Activated B cell treated with CpG ODN at 0.5 μM for 24 hours (primary cell): ENCODE results near the gene AKAP11. TPM values are rescaled to one million over a fixed set of nuclear protein-coding genes. Genes with fewer than 3 reads are reported as not detected.

Experiments used
- ATAC-seq: fragments of 200-7000 bp; cut with Tn5 transposase; one replicate; pipeline ENCODE4 v1.10.0; 2021; ENCODE audit warnings: low read depth, mild to moderate bottlenecking, moderate library complexity
- CTCF ChIA-PET: fragments of 350-600 bp; sonication (Branson Sonifier 250); formaldehyde crosslinking; loops from one replicate; lab custom pipeline; 2021; ENCODE audit warnings: antibody characterized with exemption; lab: Charles Lee
- POLR2A ChIA-PET: fragments of 350-600 bp; sonication (Branson Sonifier 250); formaldehyde crosslinking; loops from one replicate; lab custom pipeline; 2021; ENCODE audit warnings: antibody characterized with exemption; lab: Charles Lee
- DNase-seq: peaks from one replicate; pipeline ENCODE4 v3.0.0; 2022
- H3K27ac Mint-ChIP-seq: one replicate; pipeline ENCODE4 v1.8.0; 2020; ENCODE audit warnings: mixed read lengths
- H3K27me3 Mint-ChIP-seq: one replicate; pipeline ENCODE4 v1.8.0; 2021; ENCODE audit warnings: mixed read lengths
- H3K36me3 Mint-ChIP-seq: one replicate; pipeline ENCODE4 v1.8.0; 2021; ENCODE audit warnings: low read depth, mixed read lengths
- H3K4me1 Mint-ChIP-seq: one replicate; pipeline ENCODE4 v1.8.0; 2021; ENCODE audit warnings: mixed read lengths
- H3K4me3 Mint-ChIP-seq: one replicate; pipeline ENCODE4 v1.8.0; 2020; ENCODE audit warnings: mild to moderate bottlenecking, mixed read lengths
- H3K9me3 Mint-ChIP-seq: one replicate; pipeline ENCODE4 v1.8.0; 2020; ENCODE audit warnings: mixed read lengths
- CTCF ChIP-seq: fragments of 200-600 bp; IDR thresholded peaks from one replicate; pipeline ENCODE4 v1.8.0; 2022; ENCODE audit warnings: antibody characterized with exemption, mild to moderate bottlenecking
- intact Hi-C: fragments of 100-400 bp; cut with micrococcal nuclease; formaldehyde crosslinking; loops from one replicate; pipeline ENCODE4 v1.15.1; 2024
- total RNA-seq: library from RNA; stranded (reverse); gene quantifications from 2 replicates; pipeline ENCODE4 v1.2.3, GENCODE V29; 2022

AKAP11 gene
- total RNA-seq, 1 donor from 2014 or later = 42.8 TPM

- CTCF ChIA-PET = no interaction called here
- Mint-ChIP-seq H3K27me3 (no peaks in the 10 kb centered on the region), H3K36me3 (no peaks in the 10 kb centered on the region), H3K9me3 (no peaks in the 10 kb centered on the region), H3K4me1 (peaks cover 15% of the 10 kb centered on the region), H3K4me3 (no peak overlapping the region), H3K27ac (no peak overlapping the region)
- intact Hi-C loops = no loop called here
- ATAC-seq (no peak), DNase-seq (no peak)
- no peak for TF ChIP-seq CTCF
- POLR2A ChIA-PET = no interaction called here
Observed at GRCh38 chr13:42367831-42368230, 95.9 kb downstream of the AKAP11 start.

DNA sequence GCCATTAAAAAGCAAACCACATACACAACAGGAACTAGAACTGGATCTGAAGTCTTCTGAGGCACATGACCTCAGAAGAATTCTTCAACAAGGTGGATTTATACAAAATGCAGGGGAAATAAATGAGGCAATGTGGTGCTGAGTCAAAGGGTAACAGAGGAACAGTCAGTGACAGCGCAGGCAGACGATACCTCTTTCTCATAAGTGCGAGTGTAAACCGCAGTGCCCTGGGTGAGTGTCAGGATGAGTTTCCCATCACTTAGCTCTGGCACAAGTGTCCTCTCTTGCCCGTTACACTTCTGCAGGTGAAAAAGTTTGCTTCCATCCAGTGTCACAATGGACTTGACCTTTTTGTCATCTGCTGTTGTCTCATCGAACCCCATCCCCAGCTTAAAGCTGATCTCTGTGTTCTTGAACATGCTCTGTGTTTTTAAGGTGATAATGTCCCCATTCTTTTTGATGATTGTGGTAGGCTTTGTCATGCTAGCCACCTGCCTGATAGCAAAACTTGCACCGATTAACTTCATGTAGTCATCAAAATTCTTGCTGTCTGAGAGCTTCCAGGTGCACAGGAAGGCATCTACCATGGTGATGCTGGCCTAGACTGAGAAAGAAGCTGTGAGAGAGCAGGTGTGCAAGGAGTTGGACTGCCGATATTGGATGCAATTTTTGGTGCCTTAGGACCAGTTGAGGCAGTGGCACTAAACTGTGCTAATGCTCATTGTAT, 97.3 kb downstream of the AKAP11 start:
- Mint-ChIP-seq H3K9me3 (no peaks in the 10 kb centered on the region), H3K4me1 (peaks cover 15% of the 10 kb centered on the region), H3K27me3 (no peaks in the 10 kb centered on the region), H3K27ac (no peak overlapping the region), H3K36me3 (no peaks in the 10 kb centered on the region), H3K4me3 (no peak overlapping the region)
- DNase-seq = no peak
- intact Hi-C loops = no loop called here
- TF ChIP-seq CTCF = no peak
- ATAC-seq = no peak
- ChIA-PET POLR2A (no interaction called here), CTCF (no interaction called here)

DNA sequence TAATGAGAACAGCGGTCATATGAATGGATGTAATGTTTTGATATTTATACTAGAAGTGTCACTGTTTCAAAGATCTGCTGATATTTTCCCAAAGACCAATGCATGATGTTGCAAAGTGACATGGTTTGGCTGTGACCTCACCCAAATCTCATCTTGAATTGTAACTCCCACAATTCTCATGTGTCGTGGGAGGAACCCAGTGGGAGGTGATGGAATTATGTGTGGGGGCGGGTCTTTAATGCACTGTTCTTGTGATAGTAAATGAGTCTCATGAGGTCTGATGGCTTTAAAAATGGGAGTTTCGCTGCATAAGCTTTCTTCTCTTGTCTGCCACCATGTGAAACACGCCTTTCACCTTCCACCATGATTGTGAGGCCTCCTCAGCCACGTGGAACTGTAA, 98.3 kb downstream of the AKAP11 start:
- DNase-seq (no peak), ATAC-seq (no peak)
- intact Hi-C loops = no loop called here
- no peak overlapping the region for H3K27ac Mint-ChIP-seq
- H3K4me3 Mint-ChIP-seq = no peak overlapping the region
- peaks cover 13% of the 10 kb centered on the region for H3K4me1 Mint-ChIP-seq
- H3K27me3 Mint-ChIP-seq = no peaks in the 10 kb centered on the region
- no peaks in the 10 kb centered on the region for H3K9me3 Mint-ChIP-seq
- ChIA-PET CTCF (no interaction called here), POLR2A (interaction anchor here (0.5 to 1.8 kb wide), 2 partner anchors 10 to 696 kb away, joined by 3 to 5 read pairs; no protein-coding TSS in a partner anchor)
- no peaks in the 10 kb centered on the region for H3K36me3 Mint-ChIP-seq
- TF ChIP-seq CTCF = no peak

Other genes starting within 250 kb of the AKAP11 start
- gene DGKH, start 223.5 kb upstream of the AKAP11 start, total RNA-seq = 1.6 and 2.2 TPM in 2 replicates